ENCODE data around the gene KCTD8. TPM values are rescaled to one million over a fixed set of nuclear protein-coding genes. Genes with fewer than 3 reads are reported as not detected.

The KCTD8 gene
- total and polyA plus RNA-seq, 2 donors (not counting 3 experiments of a cell fraction or from before 2014, with no cell fraction given) = 0.36 to 0.80 TPM

DNA sequence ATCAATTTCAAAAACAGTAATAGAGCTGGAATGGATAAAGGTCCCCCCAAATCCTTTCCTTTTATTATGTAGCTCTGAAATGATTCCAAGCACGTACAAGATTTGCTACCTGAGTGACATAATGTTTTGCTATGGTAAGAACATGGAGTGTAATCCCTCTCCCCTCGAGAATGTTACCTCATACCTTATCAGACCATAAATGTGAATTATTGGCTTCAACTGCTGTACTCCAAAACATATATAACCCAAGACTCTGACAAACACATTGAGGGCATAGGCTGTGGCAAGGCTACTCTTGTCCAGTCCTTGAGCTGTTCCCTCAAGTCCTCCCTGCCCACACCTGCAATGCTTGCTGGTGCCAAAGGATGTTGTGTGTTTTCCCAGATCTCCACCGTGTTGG lies 286.9 kb downstream of the KCTD8 start:
- CTCF ChIA-PET = interaction anchor here (1.0 kb wide), 1 partner anchor 10 kb away, joined by 3 read pairs; no protein-coding TSS in a partner anchor
- dilution Hi-C loops (cut with MboI; ENCODE audit: extremely low pct_ligation_motif_present, low sequenced_read_pairs) = no loop called here
- no TSS peak for BruUV-seq (replicated peaks)

More for the DNA sequence above, 286.9 kb downstream of the KCTD8 start:
- no peaks in the 10 kb centered on the region for H3K27me3 ChIP-seq (ENCODE audit: control insufficient read depth in 2 of 2, insufficient read depth in 2 of 2, low read length in 2 of 2)
- TF ChIP-seq POLR2AphosphoS5 (IDR thresholded peaks at IDR 0.05; ENCODE audit: insufficient read depth, low read depth, low read length) (no peak), FOS (IDR thresholded peaks at IDR 0.05; ENCODE audit: borderline replicate concordance, insufficient read depth, low read length) (no peak), MYC (IDR thresholded peaks at IDR 0.05; ENCODE audit: low read depth, low read length) (no peak), GATA2 (IDR thresholded peaks at IDR 0.05; ENCODE audit: insufficient read depth, insufficient read length, low read depth, low read length) (no peak), EZH2 (IDR thresholded peaks at IDR 0.05; ENCODE audit: borderline replicate concordance, low read depth, low read length, severe bottlenecking) (no peak), POLR2A (IDR thresholded peaks at IDR 0.05; ENCODE audit: low read depth, low read length) (no peak), JUN (IDR thresholded peaks at IDR 0.05; ENCODE audit: borderline replicate concordance, insufficient read depth, insufficient read length, low read depth) (no peak)
- TF ChIP-seq, protein P1, sequence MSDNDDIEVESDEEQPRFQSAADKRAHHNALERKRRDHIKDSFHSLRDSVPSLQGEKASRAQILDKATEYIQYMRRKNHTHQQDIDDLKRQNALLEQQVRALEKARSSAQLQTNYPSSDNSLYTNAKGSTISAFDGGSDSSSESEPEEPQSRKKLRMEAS (IDR thresholded peaks at IDR 0.05; ENCODE audit: insufficient read depth, insufficient read length) = no peak
- TF ChIP-seq, protein P2, sequence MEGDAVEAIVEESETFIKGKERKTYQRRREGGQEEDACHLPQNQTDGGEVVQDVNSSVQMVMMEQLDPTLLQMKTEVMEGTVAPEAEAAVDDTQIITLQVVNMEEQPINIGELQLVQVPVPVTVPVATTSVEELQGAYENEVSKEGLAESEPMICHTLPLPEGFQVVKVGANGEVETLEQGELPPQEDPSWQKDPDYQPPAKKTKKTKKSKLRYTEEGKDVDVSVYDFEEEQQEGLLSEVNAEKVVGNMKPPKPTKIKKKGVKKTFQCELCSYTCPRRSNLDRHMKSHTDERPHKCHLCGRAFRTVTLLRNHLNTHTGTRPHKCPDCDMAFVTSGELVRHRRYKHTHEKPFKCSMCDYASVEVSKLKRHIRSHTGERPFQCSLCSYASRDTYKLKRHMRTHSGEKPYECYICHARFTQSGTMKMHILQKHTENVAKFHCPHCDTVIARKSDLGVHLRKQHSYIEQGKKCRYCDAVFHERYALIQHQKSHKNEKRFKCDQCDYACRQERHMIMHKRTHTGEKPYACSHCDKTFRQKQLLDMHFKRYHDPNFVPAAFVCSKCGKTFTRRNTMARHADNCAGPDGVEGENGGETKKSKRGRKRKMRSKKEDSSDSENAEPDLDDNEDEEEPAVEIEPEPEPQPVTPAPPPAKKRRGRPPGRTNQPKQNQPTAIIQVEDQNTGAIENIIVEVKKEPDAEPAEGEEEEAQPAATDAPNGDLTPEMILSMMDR (IDR thresholded peaks at IDR 0.05; ENCODE audit: extremely low read depth in 1 of 2, insufficient read depth in 1 of 2, low read depth in 1 of 2, low read length in 2 of 2) = no peak
- H3K27ac ChIP-seq (ENCODE audit: insufficient read depth, low read depth, low read length) = no peak overlapping the region
- H3K9ac ChIP-seq (replicated peaks; ENCODE audit: extremely low read depth, insufficient read depth, low read length) = no peak overlapping the region
- H3K9me3 ChIP-seq (replicated peaks; ENCODE audit: control insufficient read depth, insufficient read depth, low read length) = no peaks in the 10 kb centered on the region
- peaks cover 57% of the 10 kb centered on the region for H3K4me1 ChIP-seq (ENCODE audit: control insufficient read depth, extremely low read depth, insufficient read depth, low read length)
- no peaks in the 10 kb centered on the region for H3K36me3 ChIP-seq (ENCODE audit: control insufficient read depth in 2 of 2, extremely low read depth in 1 of 2, insufficient read depth in 2 of 2, low read length in 2 of 2)
- no peak overlapping the region for H3K4me3 ChIP-seq (replicated peaks in 1 of 3; ENCODE audit: insufficient read depth in 1 of 3, low read depth in 1 of 3, low read length in 3 of 3)
- no peak for FAIRE-seq
- POLR2A ChIA-PET = no interaction called here
- H3K9me1 ChIP-seq (replicated peaks; ENCODE audit: control insufficient read depth, extremely low read depth, insufficient read depth, low read length) = no peaks in the 10 kb centered on the region
- DNase-seq (ENCODE audit: low read depth, low spot score) = no peak
- peak overlapping the region; percentile 39 for H2AFZ ChIP-seq (ENCODE audit: low read depth, low read length)
- H3K4me2 ChIP-seq (ENCODE audit: insufficient read depth, low read length) = no peak overlapping the region
- intact Hi-C loops (cut with micrococcal nuclease) = loop anchor here (2.0 to 10.0 kb wide), 2 partner anchors 15 to 1827 kb away; no protein-coding TSS in a partner anchor
- H4K20me1 ChIP-seq (replicated peaks; ENCODE audit: control insufficient read depth, extremely low read depth, insufficient read depth, low read length) = no peaks in the 10 kb centered on the region
- no peaks in the 10 kb centered on the region for H3K79me2 ChIP-seq (ENCODE audit: control insufficient read depth, insufficient read depth, low read length)
